Measurements from ENCODE around the gene MX2. TPM values are rescaled to one million over a fixed set of nuclear protein-coding genes. Genes with fewer than 3 reads are reported as not detected.

MX2 gene
- total RNA-seq, 2 donors from 2014 or later, result 1.7 to 4.9 TPM

- H3K27me3 ChIP-seq (replicated peaks; ENCODE audit: insufficient read depth), result no peaks in the 10 kb centered on the region
- H3K9me3 ChIP-seq, result no peaks in the 10 kb centered on the region
- 80% methylated on average over 7 of the region's 7 CpGs for WGBS
- intact Hi-C loops (cut with DNase I), result no loop called here
- H3K4me3 ChIP-seq, result no peak overlapping the region
- TF ChIP-seq CTCF (IDR thresholded peaks at IDR 0.05) (no peak), POLR2A (IDR thresholded peaks at IDR 0.05) (no peak), POLR2AphosphoS5 (IDR thresholded peaks at IDR 0.05) (no peak)
- H3K4me1 ChIP-seq (replicated peaks), result peaks cover 10% of the 10 kb centered on the region
- DNase-seq (ENCODE audit: low spot score), result no peak
- H3K27ac ChIP-seq, result peak overlapping the region in 1 of 2 donors; percentile 32
- H3K36me3 ChIP-seq, result no peaks in the 10 kb centered on the region
Observed at GRCh38 chr21:41349126-41349525, 12.7 kb upstream of the MX2 start.

DNA sequence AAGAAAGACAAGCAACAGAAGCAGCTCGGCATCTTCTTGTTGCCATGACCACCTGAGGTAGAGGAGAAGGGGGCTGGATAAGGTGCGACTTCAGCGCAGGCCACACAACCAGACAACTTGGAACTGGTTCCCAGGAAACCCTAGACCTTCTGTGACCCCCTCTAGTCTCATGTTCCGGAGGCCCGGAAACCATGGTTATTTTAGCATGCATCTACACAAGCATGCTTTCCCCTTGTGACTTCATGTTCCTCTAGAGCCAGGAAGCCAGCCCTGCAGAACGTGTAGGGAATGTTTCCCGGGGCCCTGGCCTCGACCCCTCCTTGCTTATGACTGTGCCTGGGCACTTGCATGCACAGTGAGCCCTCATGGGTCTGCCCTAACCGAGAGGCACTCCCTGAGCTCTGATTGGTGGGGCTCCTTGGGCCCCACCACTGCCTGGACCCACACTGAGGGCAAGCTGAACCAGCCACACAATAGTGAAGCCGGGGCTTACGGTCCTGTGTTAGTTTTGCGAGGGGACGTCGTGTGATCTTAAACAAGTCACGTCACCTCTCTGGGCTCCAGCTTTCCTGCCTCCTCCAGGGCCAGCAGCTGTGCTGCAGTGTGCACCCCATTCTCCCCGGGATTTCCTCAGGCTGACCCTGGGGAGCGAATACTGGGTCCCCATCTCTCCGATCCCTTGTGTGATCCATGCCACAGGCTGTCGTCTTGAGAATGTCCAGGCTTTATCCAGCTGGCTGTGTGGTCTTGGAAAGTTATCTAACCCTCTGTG is 12.0 kb upstream of the MX2 start:
- no peak for DNase-seq (ENCODE audit: low spot score)
- no peaks in the 10 kb centered on the region for H3K9me3 ChIP-seq
- TF ChIP-seq POLR2A (IDR thresholded peaks at IDR 0.05) (no peak), CTCF (IDR thresholded peaks at IDR 0.05) (no peak), POLR2AphosphoS5 (IDR thresholded peaks at IDR 0.05) (no peak)
- intact Hi-C loops (cut with DNase I), result no loop called here
- H3K4me1 ChIP-seq (replicated peaks), result peaks cover 10% of the 10 kb centered on the region
- H3K4me3 ChIP-seq, result no peak overlapping the region
- no peaks in the 10 kb centered on the region for H3K36me3 ChIP-seq
- H3K27ac ChIP-seq, result no peak overlapping the region
- 81% methylated on average over 18 of the region's 19 CpGs for WGBS
- H3K27me3 ChIP-seq (replicated peaks; ENCODE audit: insufficient read depth), result no peaks in the 10 kb centered on the region

GRCh38 chr21:41350436-41351155 is 11.2 kb upstream of the MX2 start:
- Histone ChIP-seq H3K4me1 (replicated peaks) (peaks cover 7% of the 10 kb centered on the region), H3K9me3 (no peaks in the 10 kb centered on the region), H3K27me3 (replicated peaks; ENCODE audit: insufficient read depth) (no peaks in the 10 kb centered on the region), H3K27ac (peak overlapping the region; percentile 23 to 44), H3K36me3 (no peaks in the 10 kb centered on the region), H3K4me3 (no peak overlapping the region)
- DNase-seq (ENCODE audit: low spot score), result no peak
- WGBS, result 58% methylated on average over 16 of the region's 16 CpGs
- TF ChIP-seq CTCF (IDR thresholded peaks at IDR 0.05) (no peak), POLR2A (IDR thresholded peaks at IDR 0.05) (no peak), POLR2AphosphoS5 (IDR thresholded peaks at IDR 0.05) (peak; percentile 50)
- intact Hi-C loops (cut with DNase I), result no loop called here

GRCh38 chr21:41357546-41357945 is 4.3 kb upstream of the MX2 start:
- Histone ChIP-seq H3K4me3 (no peak overlapping the region), H3K27ac (no peak overlapping the region), H3K36me3 (no peaks in the 10 kb centered on the region), H3K9me3 (no peaks in the 10 kb centered on the region), H3K4me1 (replicated peaks) (no peaks in the 10 kb centered on the region), H3K27me3 (replicated peaks; ENCODE audit: insufficient read depth) (no peaks in the 10 kb centered on the region)
- no peak for TF ChIP-seq CTCF (IDR thresholded peaks at IDR 0.05)
- TF ChIP-seq POLR2AphosphoS5 (IDR thresholded peaks at IDR 0.05), result no peak
- no peak for TF ChIP-seq POLR2A (IDR thresholded peaks at IDR 0.05)
- no peak for DNase-seq (ENCODE audit: low spot score)
- WGBS, result 67% methylated on average over 7 of the region's 8 CpGs
- intact Hi-C loops (cut with DNase I), result no loop called here
